ENCODE results near the gene CHPT1. TPM values are rescaled to one million over a fixed set of nuclear protein-coding genes. Genes with fewer than 3 reads are reported as not detected.

CHPT1 gene
- total RNA-seq, 1 donor from 2014 or later = 16.9 TPM

- peaks cover 19% of the 10 kb centered on the region for H3K27me3 Mint-ChIP-seq (ENCODE audit: low read depth)
- peaks cover 5% of the 10 kb centered on the region for H3K4me1 Mint-ChIP-seq
- no peak overlapping the region for H3K4me3 Mint-ChIP-seq
- no peak for TF ChIP-seq CTCF (IDR thresholded peaks at IDR 0.05; ENCODE audit: unreplicated experiment)
- H3K36me3 Mint-ChIP-seq = no peaks in the 10 kb centered on the region
- no peaks in the 10 kb centered on the region for H3K9me3 Mint-ChIP-seq
- DNase-seq (ENCODE audit: low spot score in 2 of 2, unreplicated experiment in 2 of 2) = no peak
- no peak overlapping the region for H3K27ac Mint-ChIP-seq
Observed at GRCh38 chr12:101666052-101666728, 31.2 kb upstream of the CHPT1 start.

- TF ChIP-seq CTCF (IDR thresholded peaks at IDR 0.05; ENCODE audit: unreplicated experiment) = no peak
- Mint-ChIP-seq H3K4me1 (peaks cover 5% of the 10 kb centered on the region), H3K9me3 (no peaks in the 10 kb centered on the region), H3K4me3 (no peak overlapping the region), H3K27ac (no peak overlapping the region), H3K36me3 (no peaks in the 10 kb centered on the region), H3K27me3 (ENCODE audit: low read depth) (peaks cover 19% of the 10 kb centered on the region)
- no peak for DNase-seq (ENCODE audit: low spot score in 2 of 2, unreplicated experiment in 2 of 2)
Observed at GRCh38 chr12:101667591-101667990, 29.8 kb upstream of the CHPT1 start.

- Mint-ChIP-seq H3K9me3 (no peaks in the 10 kb centered on the region), H3K4me1 (peaks cover 5% of the 10 kb centered on the region), H3K4me3 (no peak overlapping the region), H3K36me3 (no peaks in the 10 kb centered on the region), H3K27ac (no peak overlapping the region), H3K27me3 (ENCODE audit: low read depth) (peaks cover 11% of the 10 kb centered on the region)
- DNase-seq (ENCODE audit: low spot score in 2 of 2, unreplicated experiment in 2 of 2) = no peak
- no peak for TF ChIP-seq CTCF (IDR thresholded peaks at IDR 0.05; ENCODE audit: unreplicated experiment)
Observed at GRCh38 chr12:101670007-101670671, 27.3 kb upstream of the CHPT1 start.

GRCh38 chr12:101671157-101671791 lies 26.2 kb upstream of the CHPT1 start:
- Mint-ChIP-seq H3K9me3 (no peaks in the 10 kb centered on the region), H3K36me3 (no peaks in the 10 kb centered on the region), H3K4me3 (no peak overlapping the region), H3K4me1 (peaks cover 5% of the 10 kb centered on the region), H3K27ac (no peak overlapping the region), H3K27me3 (ENCODE audit: low read depth) (peaks cover 3% of the 10 kb centered on the region)
- no peak for DNase-seq (ENCODE audit: low spot score in 2 of 2, unreplicated experiment in 2 of 2)
- TF ChIP-seq CTCF (IDR thresholded peaks at IDR 0.05; ENCODE audit: unreplicated experiment) = no peak

- H3K27me3 Mint-ChIP-seq (ENCODE audit: low read depth) = no peaks in the 10 kb centered on the region
- DNase-seq (ENCODE audit: low spot score in 2 of 2, unreplicated experiment in 2 of 2) = no peak
- H3K4me3 Mint-ChIP-seq = no peak overlapping the region
- H3K4me1 Mint-ChIP-seq = peaks cover 5% of the 10 kb centered on the region
- no peaks in the 10 kb centered on the region for H3K9me3 Mint-ChIP-seq
- no peak overlapping the region for H3K27ac Mint-ChIP-seq
- no peaks in the 10 kb centered on the region for H3K36me3 Mint-ChIP-seq
- no peak for TF ChIP-seq CTCF (IDR thresholded peaks at IDR 0.05; ENCODE audit: unreplicated experiment)
Observed at GRCh38 chr12:101671833-101672232, 25.6 kb upstream of the CHPT1 start.

Measured in mesothelial cell of epicardium (in vitro differentiated cells).